Adrenal gland (tissue), 12 donors: ENCODE results near the gene MET. TPM values are rescaled to one million over a fixed set of nuclear protein-coding genes. Genes with fewer than 3 reads are reported as not detected.
"Not testable (repeated sequence)": the region's sequence is repeated elsewhere in the genome, so short reads cannot be mapped to it uniquely, and the experiment has no call there.

Source experiments
- DNase-seq, 7 donors: peaks; one replicate each; pipeline ENCODE4 v3.0.0-alpha.2; 2019 to 2020
- H3K27ac ChIP-seq, 5 donors: fragments of 200-600 bp; sonication (generic) in 4 of 5; 1 replicate in 3 of 5; 2 replicates in 2 of 5; pipeline versions ENCODE4 v1.5.1 to v1.8.0; 2016 to 2020; ENCODE audit warnings: mild to moderate bottlenecking in 1 of 5
- H3K27me3 ChIP-seq: fragments of 200-600 bp; 2 replicates; pipeline ENCODE4 v1.8.0; 2021
- H3K36me3 ChIP-seq, 2 donors: fragments of 200-600 bp; replicated peaks in 1 of 2; 1 replicate in 1 of 2; 2 replicates in 1 of 2; pipeline versions ENCODE4 v1.5.1 to v1.8.0; 2018 to 2022
- H3K4me1 ChIP-seq, 2 donors: fragments of 200-600 bp; replicated peaks in 1 of 2; 1 replicate in 1 of 2; 2 replicates in 1 of 2; pipeline versions ENCODE4 v1.5.1 to v1.8.0; 2018 to 2021
- H3K4me3 ChIP-seq, 4 donors: fragments of 200-600 bp; sonication (generic) in 3 of 4; one replicate each; pipeline ENCODE4 v1.5.1; 2016 to 2018
- H3K9me3 ChIP-seq, 3 donors: fragments of 200-600 bp; sonication (generic) in 1 of 3; replicated peaks in 1 of 3; 1 replicate in 2 of 3; 2 replicates in 1 of 3; pipeline versions ENCODE4 v1.5.1 to v1.8.0; 2016 to 2021
- POLR2A ChIP-seq, 2 donors: fragments of 450-650 bp; IDR thresholded peaks; one replicate each; pipeline ENCODE4 v1.6.1; 2017; ENCODE audit warnings: antibody characterized with exemption in 2 of 2, mild to moderate bottlenecking in 2 of 2, moderate library complexity in 1 of 2
- WGBS, 4 donors: extraction: QIAGEN DNeasy Blood & Tissue Kit in 2 of 4; methylation state at CpG; one replicate each; pipeline versions ENCODE4 v1.1.5 to v1.1.7; 2013 to 2017; 5-methylcytosine and 5-hydroxymethylcytosine counted together
- intact Hi-C, 2 donors: fragments of 100-400 bp; cut with DNase I; formaldehyde crosslinking; loops; one replicate each; pipeline versions ENCODE4 v1.14.1 to v1.15.0; 2022 to 2023
- polyA plus RNA-seq, 3 donors: library from polyadenylated mRNA; stranded (reverse); fragments of 200-250 nt in 2 of 3; fragments of 350-450 nt in 1 of 3; fragmentation: Illumina TruSeq in 1 of 3; extraction: RNeasy Lipid Tissue Mini Kit (QIAGEN cat#74804) in 1 of 3; gene quantifications; one replicate each; pipeline ENCODE4 v1.2.3, GENCODE V29; 2013 to 2014
- total RNA-seq, 9 donors: library from RNA; depleted of rRNA in 4 of 9; stranded (reverse); fragments of >200 nt in 4 of 9; fragments of 120-200 nt in 1 of 9; fragmentation: NEBNext Ultra II Directional in 1 of 9; extraction: Animal tissue kit (Norgen Biotek cat#: 25700) in 1 of 9; gene quantifications; one replicate each; pipeline versions ENCODE4 v1.1.0 to v1.2.4, GENCODE V29; 2013 to 2023
- TF ChIP-seq, protein P1 (sequence below), 6 experiments: fragments of 450-650 bp in 4 of 6; fragments of 200-600 bp in 2 of 6; sonication (generic) in 1 of 6; IDR thresholded peaks; 1 replicate in 5 of 6; 2 replicates in 1 of 6; pipeline versions ENCODE4 v1.5.1 to v1.8.0; 2016 to 2021; ENCODE audit warnings: antibody characterized with exemption in 6 of 6, mild to moderate bottlenecking in 2 of 6, moderate library complexity in 1 of 6
- donor health status: healthy with polysubstance abuse.
- donor health status: Bipolar disorder and iron deficiency.
- donor health status: DM: yes; HTN: yes; CAD: no.
- donor health status: DM: no; HTN: no; CAD: no.
- donor health status: DM: no; HTN: no; CAD: no.
- donor health status: DM: yes; HTN: yes; CAD: no.

The MET gene
- total and polyA plus RNA-seq, 12 donors: 0.55 to 2.3 (median 0.79) TPM

DNA sequence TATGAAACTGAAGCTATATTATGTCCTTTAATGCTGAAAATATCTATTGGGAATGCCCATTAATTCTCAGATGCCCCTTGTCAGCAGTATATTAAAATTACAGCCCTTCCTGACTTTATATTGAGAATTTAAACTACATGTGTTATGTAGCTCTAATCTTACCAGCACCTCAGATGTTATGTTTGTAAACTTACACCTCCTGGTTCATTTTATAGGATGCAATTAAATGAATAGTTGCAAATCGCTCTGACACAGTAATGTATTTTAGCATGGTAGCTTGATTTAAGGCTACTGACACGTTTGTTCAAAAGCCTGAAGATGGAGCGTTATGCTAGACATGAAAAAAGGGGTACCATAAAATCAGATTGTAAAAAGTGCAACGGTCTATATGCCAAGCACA lies 35.0 kb upstream of the MET start:
- intact Hi-C loops: no loop called here
- TF ChIP-seq, protein P1, sequence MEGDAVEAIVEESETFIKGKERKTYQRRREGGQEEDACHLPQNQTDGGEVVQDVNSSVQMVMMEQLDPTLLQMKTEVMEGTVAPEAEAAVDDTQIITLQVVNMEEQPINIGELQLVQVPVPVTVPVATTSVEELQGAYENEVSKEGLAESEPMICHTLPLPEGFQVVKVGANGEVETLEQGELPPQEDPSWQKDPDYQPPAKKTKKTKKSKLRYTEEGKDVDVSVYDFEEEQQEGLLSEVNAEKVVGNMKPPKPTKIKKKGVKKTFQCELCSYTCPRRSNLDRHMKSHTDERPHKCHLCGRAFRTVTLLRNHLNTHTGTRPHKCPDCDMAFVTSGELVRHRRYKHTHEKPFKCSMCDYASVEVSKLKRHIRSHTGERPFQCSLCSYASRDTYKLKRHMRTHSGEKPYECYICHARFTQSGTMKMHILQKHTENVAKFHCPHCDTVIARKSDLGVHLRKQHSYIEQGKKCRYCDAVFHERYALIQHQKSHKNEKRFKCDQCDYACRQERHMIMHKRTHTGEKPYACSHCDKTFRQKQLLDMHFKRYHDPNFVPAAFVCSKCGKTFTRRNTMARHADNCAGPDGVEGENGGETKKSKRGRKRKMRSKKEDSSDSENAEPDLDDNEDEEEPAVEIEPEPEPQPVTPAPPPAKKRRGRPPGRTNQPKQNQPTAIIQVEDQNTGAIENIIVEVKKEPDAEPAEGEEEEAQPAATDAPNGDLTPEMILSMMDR (IDR thresholded peaks at IDR 0.05): no peak
- TF ChIP-seq POLR2A (IDR thresholded peaks at IDR 0.05): no peak

DNA sequence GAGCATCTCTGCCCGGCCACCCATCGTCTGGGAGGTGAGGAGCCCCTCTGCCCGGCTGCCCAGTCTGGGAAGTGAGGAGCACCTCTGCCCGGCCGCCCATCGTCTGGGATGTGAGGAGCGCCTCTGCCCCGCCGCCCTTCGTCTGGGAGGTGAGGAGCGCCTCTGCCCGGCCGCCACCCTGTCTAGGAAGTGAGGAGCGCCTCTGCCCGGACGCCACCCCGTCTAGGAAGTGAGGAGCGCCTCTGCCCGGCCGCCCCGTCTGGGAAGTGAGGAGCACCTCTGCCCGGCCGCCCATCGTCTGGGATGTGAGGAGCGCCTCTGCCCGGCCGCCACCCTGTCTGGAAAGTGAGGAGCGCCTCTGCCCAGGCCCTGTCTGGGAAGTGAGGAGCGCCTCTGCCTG lies 33.4 kb upstream of the MET start:
- WGBS, 4 donors: 96 to 97% (median 96%) methylated on average over 14 to 29 of the region's 29 CpGs
- intact Hi-C loops: not testable (repeated sequence)

More for the DNA sequence above, 35.0 kb upstream of the MET start:
- 82 to 88% (median 87%) methylated on average over 4 of the region's 4 CpGs for WGBS, 4 donors
- no peak overlapping the region for H3K4me3 ChIP-seq
- no peaks in the 10 kb centered on the region for H3K9me3 ChIP-seq
- DNase-seq: no peak
- H3K27me3 ChIP-seq: no peaks in the 10 kb centered on the region
- H3K36me3 ChIP-seq: no peaks in the 10 kb centered on the region
- no peak overlapping the region for H3K27ac ChIP-seq
- no peaks in the 10 kb centered on the region for H3K4me1 ChIP-seq

DNA sequence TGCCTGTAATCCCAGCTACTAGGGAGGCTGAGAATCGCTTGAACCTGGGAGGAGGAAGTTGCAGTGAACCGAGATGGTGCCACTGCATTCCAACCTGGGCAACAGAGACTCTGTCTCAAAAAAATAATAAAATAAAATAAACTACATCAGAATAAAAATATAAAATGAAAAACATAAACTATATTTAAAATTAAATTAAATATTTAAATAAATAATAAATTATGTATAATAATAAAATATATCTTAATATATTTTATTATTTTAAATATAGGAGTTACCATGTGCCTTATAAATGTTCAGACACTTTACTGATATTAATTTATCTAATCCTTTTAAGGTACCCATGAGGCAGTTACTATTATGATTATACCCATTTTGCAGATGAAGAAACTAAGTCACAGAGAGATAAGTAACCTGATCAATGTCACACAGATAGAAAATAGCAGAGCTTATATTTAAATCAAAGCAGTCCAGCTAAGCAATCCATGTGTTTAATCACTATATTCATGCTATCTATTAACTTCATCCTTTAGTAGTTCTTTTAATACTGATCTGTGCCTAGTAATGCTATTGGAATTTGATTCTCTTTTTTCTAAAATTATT lies 30.3 kb upstream of the MET start:
- Histone ChIP-seq H3K36me3 (no peaks in the 10 kb centered on the region), H3K27ac (no peak overlapping the region), H3K27me3 (no peaks in the 10 kb centered on the region), H3K4me1 (no peaks in the 10 kb centered on the region), H3K9me3 (no peaks in the 10 kb centered on the region), H3K4me3 (no peak overlapping the region)
- intact Hi-C loops: no loop called here
- DNase-seq: no peak
- no peak for TF ChIP-seq POLR2A (IDR thresholded peaks at IDR 0.05)
- TF ChIP-seq, protein P1 (IDR thresholded peaks at IDR 0.05): no peak
- 90 to 100% (median 100%) methylated on average over 2 of the region's 2 CpGs for WGBS, 4 donors

More for the DNA sequence above, 33.4 kb upstream of the MET start:
- not testable (repeated sequence) for H3K36me3 ChIP-seq, H3K9me3 ChIP-seq, DNase-seq, H3K27me3 ChIP-seq, H3K27ac ChIP-seq, H3K4me3 ChIP-seq, H3K4me1 ChIP-seq

DNA sequence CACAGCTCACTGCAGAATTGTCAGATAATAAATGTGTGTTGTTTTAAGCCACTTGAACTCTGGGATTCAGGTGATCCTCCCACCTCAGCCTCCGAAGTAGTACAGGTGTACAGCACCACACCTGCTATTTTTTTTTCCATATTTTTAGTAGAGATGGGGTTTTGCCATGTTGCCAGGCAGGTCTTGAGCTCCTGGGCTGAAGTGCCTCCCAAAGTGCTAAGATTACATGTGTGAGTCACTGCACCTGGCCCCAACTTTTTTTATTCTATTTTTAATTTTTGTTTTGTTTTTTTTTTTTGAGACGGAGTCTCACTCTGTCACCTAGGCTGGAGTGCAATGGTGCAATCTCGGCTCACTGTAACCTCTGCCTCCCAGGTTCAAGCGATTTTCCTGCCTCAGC lies 28.8 kb upstream of the MET start:
- H3K36me3 ChIP-seq, DNase-seq, intact Hi-C loops, H3K9me3 ChIP-seq, H3K27ac ChIP-seq, H3K27me3 ChIP-seq, H3K4me3 ChIP-seq, H3K4me1 ChIP-seq: not testable (repeated sequence)
- 81 to 86% (median 82%) methylated on average over 4 of the region's 4 CpGs for WGBS, 4 donors

DNA sequence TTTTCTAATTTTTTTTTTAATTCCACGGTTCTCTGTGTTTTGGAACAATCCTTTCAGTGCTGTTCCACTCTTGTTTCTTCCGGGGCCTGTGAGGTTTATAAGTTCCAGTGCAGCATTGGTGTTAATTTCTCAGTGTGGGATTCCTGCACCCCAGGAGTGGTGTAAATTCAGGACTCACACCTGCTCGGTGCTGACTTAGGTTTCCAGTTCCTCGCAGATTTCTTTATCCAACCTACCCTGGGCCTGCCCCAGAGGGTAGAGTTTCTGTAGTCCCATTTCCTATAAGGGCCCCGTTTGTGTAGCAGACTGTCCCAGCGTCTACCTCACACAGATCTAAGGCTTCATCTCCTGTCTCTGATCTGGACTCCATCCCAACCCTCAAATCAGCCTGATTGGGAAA lies 27.4 kb upstream of the MET start:
- TF ChIP-seq, protein P1 (IDR thresholded peaks at IDR 0.05): no peak
- TF ChIP-seq POLR2A (IDR thresholded peaks at IDR 0.05): no peak
- no peaks in the 10 kb centered on the region for H3K36me3 ChIP-seq
- H3K4me3 ChIP-seq: no peak overlapping the region
- no peaks in the 10 kb centered on the region for H3K4me1 ChIP-seq
- H3K27me3 ChIP-seq: no peaks in the 10 kb centered on the region
- no peak overlapping the region for H3K27ac ChIP-seq
- WGBS, 4 donors: 82 to 86% (median 84%) methylated on average over 6 of the region's 6 CpGs
- no peak for DNase-seq
- H3K9me3 ChIP-seq: no peaks in the 10 kb centered on the region
- intact Hi-C loops: no loop called here
